ENCODE results near the gene HAPLN2. TPM values are rescaled to one million over a fixed set of nuclear protein-coding genes. Genes with fewer than 3 reads are reported as not detected.

The HAPLN2 gene
- total and polyA plus RNA-seq, 2 of the 4 experiments (the other 2 are of a cell fraction), result not detected

- Histone ChIP-seq H3K9me1 (ENCODE audit: insufficient read depth, low read length) (no peaks in the 10 kb centered on the region), H3K56ac (ENCODE audit: extremely low read depth, insufficient read depth, low read length) (no peak within 1 kb of the TSS), H3K18ac (ENCODE audit: low read depth, low read length) (no peak within 1 kb of the TSS), H3K4me2 (ENCODE audit: low read depth, low read length) (no peak within 1 kb of the TSS), H2BK5ac (ENCODE audit: low read depth, low read length, poor library complexity, severe bottlenecking) (no peak within 1 kb of the TSS), H3K4me1 (ENCODE audit: control insufficient read depth, insufficient read depth, low read length) (no peaks in the 10 kb centered on the region), H3K79me1 (ENCODE audit: low read depth in 1 of 2, low read length in 2 of 2) (no peaks in the 10 kb centered on the region), H4K8ac (ENCODE audit: low read depth in 2 of 2, low read length in 2 of 2) (no peak within 1 kb of the TSS), H2AK9ac (replicated peaks; ENCODE audit: low read depth, low read length, poor library complexity) (no peak within 1 kb of the TSS), H3K9ac (ENCODE audit: low read depth, low read length) (no peak within 1 kb of the TSS), H3K27me3 (ENCODE audit: control insufficient read depth, insufficient read depth, low read length) (peaks cover 20% of the 10 kb centered on the region), H2AFZ (replicated peaks; ENCODE audit: low read length, poor library complexity) (no peak within 1 kb of the TSS), H3K36me3 (ENCODE audit: control insufficient read depth, insufficient read depth, low read length) (no peaks in the 10 kb centered on the region), H3K4me3 (ENCODE audit: insufficient read depth, low read depth, low read length) (no peak within 1 kb of the TSS), H3K27ac (ENCODE audit: insufficient read depth, low read length) (no peak within 1 kb of the TSS), H3K23ac (ENCODE audit: low read depth, low read length) (no peak within 1 kb of the TSS), H4K20me1 (ENCODE audit: insufficient read depth, low read length) (no peaks in the 10 kb centered on the region), H2BK120ac (ENCODE audit: low read depth, low read length) (no peak within 1 kb of the TSS), H4K91ac (ENCODE audit: insufficient read depth, low read depth, low read length) (no peak within 1 kb of the TSS), H3K14ac (replicated peaks; ENCODE audit: low read depth, low read length) (no peak within 1 kb of the TSS), H2BK15ac (ENCODE audit: low read depth, low read length) (no peak within 1 kb of the TSS), H2BK20ac (ENCODE audit: low read depth, low read length) (no peak within 1 kb of the TSS), H2AK5ac (ENCODE audit: low read depth, low read length) (no peak within 1 kb of the TSS), H3K9me3 (ENCODE audit: control insufficient read depth, insufficient read depth, low read length) (no peaks in the 10 kb centered on the region), H4K5ac (ENCODE audit: low read depth, low read length) (no peak within 1 kb of the TSS), H3K4ac (ENCODE audit: low read depth, low read length) (no peak within 1 kb of the TSS)
- CTCF ChIA-PET, result no interaction called here
- BruUV-seq (replicated peaks), result no TSS peak
- dilution Hi-C loops (cut with HindIII; ENCODE audit: low sequenced_read_pairs, unreplicated experiment) (no loop called here), intact Hi-C loops (cut with micrococcal nuclease) (no loop called here), in situ Hi-C loops (cut with MboI; ENCODE audit: low sequenced_read_pairs) (no loop called here)
- POLR2A ChIA-PET (ENCODE audit: unreplicated experiment), result no interaction called here
- no peak for DNase-seq
- TF ChIP-seq USF2 (IDR thresholded peaks at IDR 0.05; ENCODE audit: low read depth, low read length) (no peak), MXI1 (IDR thresholded peaks at IDR 0.05; ENCODE audit: borderline replicate concordance, low read depth, low read length) (no peak), ELK1 (IDR thresholded peaks at IDR 0.05; ENCODE audit: borderline replicate concordance, low read depth, low read length) (no peak)
- no peak for ATAC-seq (ENCODE audit: low read depth)
- WGBS, 2 experiments (ENCODE audit: extremely low coverage in 2 of 2, insufficient read length in 1 of 2), result no CpG with 5 or more reads among the region's 5 CpGs
Observed at GRCh38 chr1:156579472-156579871, 39.7 kb upstream of the HAPLN2 start, which contains the start of gene TTC24. Gene TTC24 (plus strand): TSS chr1:156579723. CDS start chr1:156581365, 1,642 bp downstream.

Measured in IMR-90 (cell line).